ENCODE results near the gene CHCHD6. TPM values are rescaled to one million over a fixed set of nuclear protein-coding genes. Genes with fewer than 3 reads are reported as not detected.
A peak's percentile ranks its signal among the peaks of the same experiment; 100 is the strongest.

The CHCHD6 gene
- total and polyA plus RNA-seq, 12 donors: 10.6 to 22.5 (median 17.6) TPM

DNA sequence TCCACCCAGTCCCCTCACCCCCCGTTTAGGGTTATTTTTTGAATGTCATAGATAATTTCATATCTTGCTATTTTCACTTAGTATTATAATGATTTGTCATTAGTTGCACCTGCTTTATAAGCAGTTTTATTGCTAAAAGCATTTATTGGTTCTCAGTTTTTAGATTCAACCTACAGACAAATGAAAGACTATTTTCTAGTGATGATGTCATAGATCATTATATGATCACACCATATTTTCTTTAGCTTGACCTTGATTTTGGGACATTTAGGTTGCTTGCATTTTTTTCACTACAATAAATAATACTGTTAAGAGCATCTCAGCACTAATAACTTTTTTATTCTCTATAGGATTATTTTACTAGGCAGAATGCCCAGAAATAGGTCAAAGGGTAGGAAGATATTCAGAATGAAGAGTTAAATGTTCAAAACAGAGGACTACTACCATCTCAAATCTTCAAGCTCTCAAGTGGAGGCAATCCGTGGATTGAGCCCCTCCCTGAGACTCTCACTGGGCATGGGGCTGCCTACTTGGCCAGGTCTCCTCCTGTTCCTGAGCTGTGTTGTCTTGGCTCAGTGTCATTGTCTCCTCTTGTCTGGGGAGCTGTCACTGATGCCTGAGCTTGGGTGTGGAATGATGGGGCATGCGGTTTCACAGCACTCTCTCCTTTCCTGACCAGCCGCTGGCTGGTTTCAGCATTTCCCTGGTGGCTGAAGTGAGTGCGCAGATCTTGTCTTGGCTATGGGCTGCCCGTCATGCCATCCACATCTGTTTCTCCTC lies 28.4 kb downstream of the CHCHD6 start:
- intact Hi-C loops (cut with DNase I): no loop called here
- TF ChIP-seq, protein P1, sequence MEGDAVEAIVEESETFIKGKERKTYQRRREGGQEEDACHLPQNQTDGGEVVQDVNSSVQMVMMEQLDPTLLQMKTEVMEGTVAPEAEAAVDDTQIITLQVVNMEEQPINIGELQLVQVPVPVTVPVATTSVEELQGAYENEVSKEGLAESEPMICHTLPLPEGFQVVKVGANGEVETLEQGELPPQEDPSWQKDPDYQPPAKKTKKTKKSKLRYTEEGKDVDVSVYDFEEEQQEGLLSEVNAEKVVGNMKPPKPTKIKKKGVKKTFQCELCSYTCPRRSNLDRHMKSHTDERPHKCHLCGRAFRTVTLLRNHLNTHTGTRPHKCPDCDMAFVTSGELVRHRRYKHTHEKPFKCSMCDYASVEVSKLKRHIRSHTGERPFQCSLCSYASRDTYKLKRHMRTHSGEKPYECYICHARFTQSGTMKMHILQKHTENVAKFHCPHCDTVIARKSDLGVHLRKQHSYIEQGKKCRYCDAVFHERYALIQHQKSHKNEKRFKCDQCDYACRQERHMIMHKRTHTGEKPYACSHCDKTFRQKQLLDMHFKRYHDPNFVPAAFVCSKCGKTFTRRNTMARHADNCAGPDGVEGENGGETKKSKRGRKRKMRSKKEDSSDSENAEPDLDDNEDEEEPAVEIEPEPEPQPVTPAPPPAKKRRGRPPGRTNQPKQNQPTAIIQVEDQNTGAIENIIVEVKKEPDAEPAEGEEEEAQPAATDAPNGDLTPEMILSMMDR (IDR thresholded peaks at IDR 0.05): no peak
- no peak for TF ChIP-seq POLR2A (IDR thresholded peaks at IDR 0.05)
- no peaks in the 10 kb centered on the region for H3K4me1 ChIP-seq (replicated peaks in 1 of 2)
- H3K4me3 ChIP-seq: no peak overlapping the region
- 80 to 92% (median 87%) methylated on average over 5 to 6 of the region's 6 CpGs for WGBS, 4 donors
- H3K27me3 ChIP-seq: no peaks in the 10 kb centered on the region
- DNase-seq: no peak
- H3K36me3 ChIP-seq (replicated peaks in 1 of 2): no peaks in the 10 kb centered on the region
- no peaks in the 10 kb centered on the region for H3K9me3 ChIP-seq (replicated peaks in 1 of 3)
- no peak overlapping the region for H3K27ac ChIP-seq

DNA sequence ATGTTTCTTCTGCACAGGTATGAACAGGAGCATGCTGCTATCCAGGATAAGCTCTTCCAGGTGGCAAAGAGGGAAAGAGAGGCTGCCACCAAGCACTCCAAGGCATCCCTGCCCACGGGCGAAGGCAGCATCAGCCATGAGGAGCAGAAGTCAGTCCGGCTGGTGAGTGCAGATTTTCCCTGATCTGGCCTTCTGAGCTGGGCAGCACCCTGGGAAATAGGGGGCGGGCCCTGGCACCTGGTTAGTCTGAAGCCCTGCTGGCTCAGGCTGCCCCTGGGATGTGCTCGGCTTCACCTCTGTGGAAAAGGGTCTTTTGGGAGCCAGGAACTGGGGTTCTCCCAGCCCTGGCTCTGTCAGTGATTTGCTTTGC lies 29.0 kb downstream of the CHCHD6 start:
- DNase-seq: no peak
- no peak overlapping the region for H3K27ac ChIP-seq
- intact Hi-C loops (cut with DNase I): no loop called here
- no peaks in the 10 kb centered on the region for H3K27me3 ChIP-seq
- no peaks in the 10 kb centered on the region for H3K4me1 ChIP-seq (replicated peaks in 1 of 2)
- H3K36me3 ChIP-seq (replicated peaks in 1 of 2): no peaks in the 10 kb centered on the region
- no peaks in the 10 kb centered on the region for H3K9me3 ChIP-seq (replicated peaks in 1 of 3)
- TF ChIP-seq, protein P1 (IDR thresholded peaks at IDR 0.05): no peak
- TF ChIP-seq POLR2A (IDR thresholded peaks at IDR 0.05): no peak
- no peak overlapping the region for H3K4me3 ChIP-seq
- 94 to 96% (median 96%) methylated on average over 4 to 5 of the region's 5 CpGs for whole genome bisulfite sequencing, 4 donors

DNA sequence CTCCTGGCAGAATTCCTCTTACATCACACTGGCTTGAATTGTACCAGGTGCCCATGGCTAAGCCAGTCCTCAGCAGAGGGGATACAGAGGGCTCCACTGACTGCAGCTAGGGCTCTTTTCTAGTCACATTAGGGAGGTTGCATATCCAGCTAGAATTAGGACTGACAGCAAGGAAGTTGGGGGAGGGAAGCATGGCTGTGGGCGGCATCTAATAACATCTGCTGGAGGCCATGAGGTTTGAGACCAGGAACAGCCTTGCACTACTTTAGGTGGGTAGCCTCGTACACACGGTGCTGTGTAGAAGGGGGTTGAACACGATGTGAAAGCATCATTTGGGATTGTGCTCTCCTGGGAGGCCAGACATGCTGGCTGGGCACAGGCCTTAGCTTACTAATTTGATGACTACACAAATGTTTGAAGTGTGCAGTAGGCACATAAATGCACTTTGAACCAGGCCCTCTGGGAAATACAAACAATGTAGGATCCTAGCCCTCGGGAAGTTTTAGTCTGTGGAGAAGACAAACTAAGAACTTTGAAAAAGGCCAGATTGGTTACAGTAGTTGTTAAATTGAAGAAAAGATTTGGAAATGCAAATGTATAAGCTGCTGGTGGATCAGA lies 30.2 kb downstream of the CHCHD6 start:
- no peaks in the 10 kb centered on the region for H3K36me3 ChIP-seq (replicated peaks in 1 of 2)
- no peaks in the 10 kb centered on the region for H3K9me3 ChIP-seq (replicated peaks in 1 of 3)
- TF ChIP-seq POLR2A (IDR thresholded peaks at IDR 0.05): no peak
- TF ChIP-seq, protein P1 (IDR thresholded peaks at IDR 0.05): no peak
- intact Hi-C loops (cut with DNase I): no loop called here
- H3K4me1 ChIP-seq (replicated peaks in 1 of 2): no peaks in the 10 kb centered on the region
- H3K27ac ChIP-seq: no peak overlapping the region
- H3K4me3 ChIP-seq: no peak overlapping the region
- 78 to 98% (median 89%) methylated on average over 5 of the region's 5 CpGs for WGBS, 4 donors
- no peaks in the 10 kb centered on the region for H3K27me3 ChIP-seq
- DNase-seq: peak in 1 of 7 donors; percentile 21

DNA sequence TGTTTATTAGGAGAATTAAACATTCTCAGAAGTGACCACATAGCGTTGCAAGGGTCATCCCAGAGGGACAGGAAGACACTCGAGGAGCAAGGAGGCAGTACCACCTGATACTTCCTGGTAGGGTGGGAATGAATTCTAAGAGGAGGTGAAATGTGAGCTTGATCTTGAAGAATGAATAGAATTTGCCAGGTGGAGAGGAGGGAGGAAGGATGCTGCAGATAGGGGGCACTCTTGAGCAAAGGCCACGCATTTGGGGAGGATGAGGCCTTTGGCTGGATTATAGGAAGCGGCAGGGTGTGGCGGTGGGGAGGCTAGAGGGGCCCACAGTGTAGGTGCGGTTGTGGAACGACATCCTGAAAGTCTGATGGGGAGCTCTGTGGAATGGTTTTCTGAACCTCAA lies 33.5 kb downstream of the CHCHD6 start:
- Histone ChIP-seq H3K36me3 (replicated peaks in 1 of 2) (no peaks in the 10 kb centered on the region), H3K4me1 (replicated peaks in 1 of 2) (no peaks in the 10 kb centered on the region), H3K4me3 (no peak overlapping the region), H3K9me3 (replicated peaks in 1 of 3) (no peaks in the 10 kb centered on the region), H3K27ac (no peak overlapping the region), H3K27me3 (no peaks in the 10 kb centered on the region)
- 93 to 96% (median 94%) methylated on average over 7 of the region's 7 CpGs for WGBS, 4 donors
- intact Hi-C loops (cut with DNase I): no loop called here
- TF ChIP-seq, protein P1 (IDR thresholded peaks at IDR 0.05): no peak
- TF ChIP-seq POLR2A (IDR thresholded peaks at IDR 0.05): no peak
- no peak for DNase-seq

Data from adrenal gland (tissue), 12 donors.